ENCODE data around the gene TMPRSS2. TPM values are rescaled to one million over a fixed set of nuclear protein-coding genes. Genes with fewer than 3 reads are reported as not detected.

The TMPRSS2 gene
- total RNA-seq, 1 donor from 2014 or later = not detected

- H3K4me3 ChIP-seq (ENCODE audit: low read length in 3 of 3) = no peak overlapping the region
- peaks cover 0 to 3% (median 2%) of the 10 kb centered on the region in 3 donors for H3K9me3 ChIP-seq (ENCODE audit: control insufficient read depth in 3 of 3, low read length in 3 of 3)
- no peak overlapping the region for H3K27ac ChIP-seq (ENCODE audit: low read depth, low read length)
- no peaks in the 10 kb centered on the region for H3K36me3 ChIP-seq (ENCODE audit: control insufficient read depth in 3 of 3, insufficient read depth in 3 of 3, low read length in 3 of 3)
- no peak overlapping the region for H3K9ac ChIP-seq (ENCODE audit: low read depth in 1 of 3, low read length in 3 of 3)
- H3K4me1 ChIP-seq (ENCODE audit: control insufficient read depth in 3 of 3, insufficient read depth in 3 of 3, low read length in 3 of 3) = peaks cover 0 to 5% (median 0%) of the 10 kb centered on the region in 3 donors
- peaks cover 22 to 41% (median 32%) of the 10 kb centered on the region in 3 donors for H3K27me3 ChIP-seq (ENCODE audit: control insufficient read depth in 3 of 3, insufficient read depth in 3 of 3, low read length in 3 of 3)
Observed at GRCh38 chr21:41511858-41512257, 3.9 kb upstream of the TMPRSS2 start.

GRCh38 chr21:41510500-41510899 is 2.5 kb upstream of the TMPRSS2 start:
- Histone ChIP-seq H3K9ac (ENCODE audit: low read depth in 1 of 3, low read length in 3 of 3) (no peak overlapping the region), H3K27ac (ENCODE audit: low read depth, low read length) (no peak overlapping the region), H3K9me3 (ENCODE audit: control insufficient read depth in 3 of 3, low read length in 3 of 3) (peaks cover 0 to 2% (median 0%) of the 10 kb centered on the region in 3 donors), H3K4me3 (ENCODE audit: low read length in 3 of 3) (no peak overlapping the region), H3K27me3 (ENCODE audit: control insufficient read depth in 3 of 3, insufficient read depth in 3 of 3, low read length in 3 of 3) (peaks cover 35 to 54% (median 46%) of the 10 kb centered on the region in 3 donors), H3K36me3 (ENCODE audit: control insufficient read depth in 3 of 3, insufficient read depth in 3 of 3, low read length in 3 of 3) (no peaks in the 10 kb centered on the region), H3K4me1 (ENCODE audit: control insufficient read depth in 3 of 3, insufficient read depth in 3 of 3, low read length in 3 of 3) (peaks cover 0 to 5% (median 0%) of the 10 kb centered on the region in 3 donors)

- no peak overlapping the region for H3K9ac ChIP-seq (ENCODE audit: low read depth in 1 of 3, low read length in 3 of 3)
- H3K4me1 ChIP-seq (ENCODE audit: control insufficient read depth in 3 of 3, insufficient read depth in 3 of 3, low read length in 3 of 3) = peaks cover 0 to 5% (median 0%) of the 10 kb centered on the region in 3 donors
- no peaks in the 10 kb centered on the region for H3K36me3 ChIP-seq (ENCODE audit: control insufficient read depth in 3 of 3, insufficient read depth in 3 of 3, low read length in 3 of 3)
- H3K27ac ChIP-seq (ENCODE audit: low read depth, low read length) = no peak overlapping the region
- peaks cover 0 to 2% (median 0%) of the 10 kb centered on the region in 3 donors for H3K9me3 ChIP-seq (ENCODE audit: control insufficient read depth in 3 of 3, low read length in 3 of 3)
- peaks cover 35 to 57% (median 51%) of the 10 kb centered on the region in 3 donors for H3K27me3 ChIP-seq (ENCODE audit: control insufficient read depth in 3 of 3, insufficient read depth in 3 of 3, low read length in 3 of 3)
- H3K4me3 ChIP-seq (ENCODE audit: low read length in 3 of 3) = no peak overlapping the region
Observed at GRCh38 chr21:41509733-41510132, 1.8 kb upstream of the TMPRSS2 start.

GRCh38 chr21:41509145-41509496 is 1.2 kb upstream of the TMPRSS2 start:
- Histone ChIP-seq H3K4me3 (ENCODE audit: low read length in 3 of 3) (no peak overlapping the region), H3K4me1 (ENCODE audit: control insufficient read depth in 3 of 3, insufficient read depth in 3 of 3, low read length in 3 of 3) (peaks cover 0 to 5% (median 0%) of the 10 kb centered on the region in 3 donors), H3K9me3 (ENCODE audit: control insufficient read depth in 3 of 3, low read length in 3 of 3) (peaks cover 0 to 2% (median 0%) of the 10 kb centered on the region in 3 donors), H3K27me3 (ENCODE audit: control insufficient read depth in 3 of 3, insufficient read depth in 3 of 3, low read length in 3 of 3) (peaks cover 35 to 63% (median 57%) of the 10 kb centered on the region in 3 donors), H3K36me3 (ENCODE audit: control insufficient read depth in 3 of 3, insufficient read depth in 3 of 3, low read length in 3 of 3) (no peaks in the 10 kb centered on the region), H3K27ac (ENCODE audit: low read depth, low read length) (no peak overlapping the region), H3K9ac (ENCODE audit: low read depth in 1 of 3, low read length in 3 of 3) (no peak overlapping the region)

GRCh38 chr21:41508415-41509144 is 622 bp upstream of the TMPRSS2 start:
- peaks cover 0 to 5% (median 0%) of the 10 kb centered on the region in 3 donors for H3K4me1 ChIP-seq (ENCODE audit: control insufficient read depth in 3 of 3, insufficient read depth in 3 of 3, low read length in 3 of 3)
- H3K9me3 ChIP-seq (ENCODE audit: control insufficient read depth in 3 of 3, low read length in 3 of 3) = peaks cover 0 to 2% (median 0%) of the 10 kb centered on the region in 3 donors
- peaks cover 35 to 67% (median 59%) of the 10 kb centered on the region in 3 donors for H3K27me3 ChIP-seq (ENCODE audit: control insufficient read depth in 3 of 3, insufficient read depth in 3 of 3, low read length in 3 of 3)
- no peak overlapping the region for H3K4me3 ChIP-seq (ENCODE audit: low read length in 3 of 3)
- H3K27ac ChIP-seq (ENCODE audit: low read depth, low read length) = no peak overlapping the region
- H3K9ac ChIP-seq (ENCODE audit: low read depth in 1 of 3, low read length in 3 of 3) = no peak overlapping the region
- no peaks in the 10 kb centered on the region for H3K36me3 ChIP-seq (ENCODE audit: control insufficient read depth in 3 of 3, insufficient read depth in 3 of 3, low read length in 3 of 3)

GRCh38 chr21:41506611-41507520 is 1.1 kb downstream of the TMPRSS2 start:
- Histone ChIP-seq H3K27me3 (ENCODE audit: control insufficient read depth in 3 of 3, insufficient read depth in 3 of 3, low read length in 3 of 3) (peaks cover 39 to 69% (median 56%) of the 10 kb centered on the region in 3 donors), H3K27ac (ENCODE audit: low read depth, low read length) (no peak overlapping the region), H3K9ac (ENCODE audit: low read depth in 1 of 3, low read length in 3 of 3) (no peak overlapping the region), H3K4me1 (ENCODE audit: control insufficient read depth in 3 of 3, insufficient read depth in 3 of 3, low read length in 3 of 3) (peaks cover 0 to 5% (median 0%) of the 10 kb centered on the region in 3 donors), H3K9me3 (ENCODE audit: control insufficient read depth in 3 of 3, low read length in 3 of 3) (no peaks in the 10 kb centered on the region), H3K4me3 (ENCODE audit: low read length in 3 of 3) (no peak overlapping the region), H3K36me3 (ENCODE audit: control insufficient read depth in 3 of 3, insufficient read depth in 3 of 3, low read length in 3 of 3) (no peaks in the 10 kb centered on the region)

GRCh38 chr21:41506005-41506594 is 1.9 kb downstream of the TMPRSS2 start:
- Histone ChIP-seq H3K36me3 (ENCODE audit: control insufficient read depth in 3 of 3, insufficient read depth in 3 of 3, low read length in 3 of 3) (no peaks in the 10 kb centered on the region), H3K4me1 (ENCODE audit: control insufficient read depth in 3 of 3, insufficient read depth in 3 of 3, low read length in 3 of 3) (peaks cover 0 to 5% (median 0%) of the 10 kb centered on the region in 3 donors), H3K27me3 (ENCODE audit: control insufficient read depth in 3 of 3, insufficient read depth in 3 of 3, low read length in 3 of 3) (peaks cover 39 to 73% (median 56%) of the 10 kb centered on the region in 3 donors), H3K27ac (ENCODE audit: low read depth, low read length) (no peak overlapping the region), H3K9ac (ENCODE audit: low read depth in 1 of 3, low read length in 3 of 3) (no peak overlapping the region), H3K9me3 (ENCODE audit: control insufficient read depth in 3 of 3, low read length in 3 of 3) (no peaks in the 10 kb centered on the region), H3K4me3 (ENCODE audit: low read length in 3 of 3) (no peak overlapping the region)

GRCh38 chr21:41504030-41504429 is 3.9 kb downstream of the TMPRSS2 start:
- no peaks in the 10 kb centered on the region for H3K36me3 ChIP-seq (ENCODE audit: control insufficient read depth in 3 of 3, insufficient read depth in 3 of 3, low read length in 3 of 3)
- peaks cover 0 to 5% (median 0%) of the 10 kb centered on the region in 3 donors for H3K4me1 ChIP-seq (ENCODE audit: control insufficient read depth in 3 of 3, insufficient read depth in 3 of 3, low read length in 3 of 3)
- H3K4me3 ChIP-seq (ENCODE audit: low read length in 3 of 3) = no peak overlapping the region
- no peak overlapping the region for H3K9ac ChIP-seq (ENCODE audit: low read depth in 1 of 3, low read length in 3 of 3)
- no peak overlapping the region for H3K27ac ChIP-seq (ENCODE audit: low read depth, low read length)
- peaks cover 40 to 78% (median 62%) of the 10 kb centered on the region in 3 donors for H3K27me3 ChIP-seq (ENCODE audit: control insufficient read depth in 3 of 3, insufficient read depth in 3 of 3, low read length in 3 of 3)
- H3K9me3 ChIP-seq (ENCODE audit: control insufficient read depth in 3 of 3, low read length in 3 of 3) = no peaks in the 10 kb centered on the region

GRCh38 chr21:41503331-41503730 is 4.6 kb downstream of the TMPRSS2 start:
- H3K9ac ChIP-seq (ENCODE audit: low read depth in 1 of 3, low read length in 3 of 3) = no peak overlapping the region
- peaks cover 0 to 5% (median 0%) of the 10 kb centered on the region in 3 donors for H3K4me1 ChIP-seq (ENCODE audit: control insufficient read depth in 3 of 3, insufficient read depth in 3 of 3, low read length in 3 of 3)
- no peaks in the 10 kb centered on the region for H3K9me3 ChIP-seq (ENCODE audit: control insufficient read depth in 3 of 3, low read length in 3 of 3)
- H3K27me3 ChIP-seq (ENCODE audit: control insufficient read depth in 3 of 3, insufficient read depth in 3 of 3, low read length in 3 of 3) = peaks cover 39 to 78% (median 60%) of the 10 kb centered on the region in 3 donors
- no peak overlapping the region for H3K27ac ChIP-seq (ENCODE audit: low read depth, low read length)
- H3K4me3 ChIP-seq (ENCODE audit: low read length in 3 of 3) = no peak overlapping the region
- H3K36me3 ChIP-seq (ENCODE audit: control insufficient read depth in 3 of 3, insufficient read depth in 3 of 3, low read length in 3 of 3) = no peaks in the 10 kb centered on the region

All from skeletal muscle tissue (tissue), 4 donors.